NCI-H2196 treated with DMSO at 0.1 percent for 48 hours (cell line): Measurements from ENCODE around the gene SLC12A4.
A peak's percentile ranks its signal among the peaks of the same experiment; 100 is the strongest.

Experiments used
- DNase-seq: peaks from one replicate; lab custom pipeline; 2025; ENCODE audit not compliant: unreplicated experiment; lab: John Stamatoyannopoulos, UW

The SLC12A4 gene

DNA sequence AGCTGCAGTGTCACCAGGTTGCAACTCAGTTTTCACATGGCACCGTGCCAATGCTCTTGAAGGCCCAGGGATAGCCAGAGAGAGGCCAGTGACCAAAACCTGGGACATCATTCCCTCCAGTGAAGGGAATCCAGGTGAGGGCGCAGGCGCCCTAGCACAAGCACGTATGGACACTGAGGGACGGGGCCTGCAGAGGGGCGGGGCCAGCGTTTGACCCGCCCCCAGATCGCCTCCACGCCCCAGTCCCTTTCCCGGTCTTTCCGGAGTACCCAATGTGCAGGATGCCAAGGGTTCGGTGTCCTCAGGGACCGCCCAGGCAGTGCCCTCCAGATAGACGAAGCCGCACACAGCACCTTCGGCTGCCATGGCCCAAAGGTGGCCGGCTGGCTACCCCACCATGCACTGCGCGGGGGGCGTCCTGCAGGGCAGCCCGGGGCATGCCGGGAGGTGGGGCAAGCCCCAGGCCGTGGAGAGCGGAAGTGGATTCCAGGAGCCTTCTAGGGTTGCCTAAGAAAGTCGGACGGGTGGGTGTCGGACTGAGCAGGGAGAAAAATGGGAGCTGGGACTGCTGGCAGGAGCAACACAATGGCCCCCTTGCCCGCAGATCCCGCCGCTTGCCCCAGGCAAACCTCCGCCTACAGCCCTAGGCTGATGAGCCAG, 4.6 kb downstream of the SLC12A4 start:
- no peak for DNase-seq

DNA sequence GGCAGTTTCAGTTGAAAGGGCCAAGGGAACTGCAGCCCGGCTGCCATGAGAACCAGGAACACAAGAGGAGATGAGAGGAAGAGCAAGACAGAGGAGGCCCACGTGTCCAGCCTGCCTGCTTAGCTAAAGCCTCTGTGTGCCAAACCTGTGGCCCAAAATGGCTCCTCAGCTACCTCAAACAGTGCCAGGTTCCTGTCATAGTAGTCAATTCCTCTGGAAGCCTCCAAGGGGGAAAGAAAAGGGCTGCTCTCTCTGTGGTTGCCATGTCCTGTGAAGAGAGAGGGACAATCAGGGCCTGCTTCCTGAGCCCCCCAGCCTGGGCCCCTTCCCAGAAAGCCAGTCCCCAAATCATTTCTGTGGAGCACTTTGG, 5.2 kb downstream of the SLC12A4 start:
- no peak for DNase-seq

DNA sequence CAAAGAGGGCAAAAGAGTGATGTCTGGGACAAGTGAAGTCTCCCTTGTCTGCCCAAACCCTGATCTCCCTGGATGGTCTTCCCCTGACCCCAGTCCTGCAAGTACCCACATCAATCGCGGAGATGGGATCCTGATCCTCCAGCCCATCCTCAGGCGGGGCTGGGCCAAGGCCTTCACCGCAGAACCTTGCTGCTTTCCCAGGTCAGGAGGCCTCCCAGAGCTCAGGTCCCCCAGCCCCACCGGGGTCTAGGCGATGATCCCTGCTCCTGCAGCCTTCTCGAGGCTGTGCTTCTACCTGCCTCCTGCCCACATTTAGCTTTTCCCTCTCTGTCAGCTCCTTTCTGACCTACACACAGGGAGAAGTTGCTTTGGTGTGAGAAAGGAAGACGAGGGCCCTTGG, 6.3 kb downstream of the SLC12A4 start:
- DNase-seq = no peak

DNA sequence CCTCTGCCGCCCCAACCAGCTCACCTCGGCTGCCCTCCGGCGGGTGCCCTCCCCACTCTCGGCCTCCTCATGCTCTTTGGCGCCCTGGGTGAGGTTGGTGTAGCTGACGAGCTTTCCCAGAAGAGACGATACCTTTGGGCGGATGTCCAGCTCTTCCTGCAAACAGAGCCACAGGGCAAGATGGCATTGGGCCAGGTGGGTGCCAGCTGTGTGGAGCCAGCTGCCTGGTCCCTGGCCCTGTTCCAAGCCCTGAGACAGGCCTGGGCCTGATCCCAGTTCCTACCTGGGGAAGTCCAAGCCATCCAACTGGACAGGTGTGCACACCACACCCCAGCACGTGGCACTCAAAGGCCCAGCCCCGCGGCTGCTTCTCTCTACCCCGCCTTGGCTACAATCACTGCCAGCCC, 6.9 kb downstream of the SLC12A4 start:
- peak; percentile 89 for DNase-seq

DNA sequence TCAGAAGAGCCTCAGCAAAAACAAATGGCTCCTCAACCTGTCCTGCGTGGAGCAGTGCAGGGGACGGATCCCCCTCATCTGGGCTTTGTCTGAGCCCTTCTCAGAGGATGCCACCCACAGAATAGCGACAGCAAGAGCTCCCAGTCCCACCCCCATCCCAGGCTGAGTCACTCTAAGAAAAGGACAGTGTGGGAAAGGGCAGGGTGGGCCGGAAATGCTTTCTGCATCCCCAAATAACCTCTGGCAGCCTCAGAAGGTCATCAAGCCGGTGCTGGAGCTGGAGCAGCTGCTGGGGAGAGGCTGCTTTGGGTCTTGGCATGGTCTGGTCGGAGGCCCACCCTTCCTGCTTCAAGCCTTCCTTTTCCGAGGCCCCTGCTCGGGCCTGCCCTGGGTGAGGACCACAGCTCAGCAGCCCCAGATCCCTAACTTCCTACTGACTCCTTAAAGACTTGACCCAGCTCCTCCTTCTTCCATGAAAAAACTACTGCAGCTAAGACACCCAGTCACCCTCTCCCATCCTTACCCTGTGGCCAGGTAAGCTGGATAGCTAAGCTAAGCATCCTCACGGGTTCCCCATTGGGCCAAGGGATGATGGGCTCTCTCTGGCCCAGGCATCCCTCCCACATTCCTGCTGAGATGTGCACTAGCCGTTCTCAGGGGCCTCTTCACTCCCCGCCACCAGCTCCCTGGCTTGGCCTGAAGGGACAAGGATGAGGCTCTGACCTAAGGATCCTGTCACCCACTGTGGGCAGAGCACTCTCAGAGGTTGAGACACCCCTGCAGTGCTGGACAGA, 8.7 kb downstream of the SLC12A4 start:
- no peak for DNase-seq

DNA sequence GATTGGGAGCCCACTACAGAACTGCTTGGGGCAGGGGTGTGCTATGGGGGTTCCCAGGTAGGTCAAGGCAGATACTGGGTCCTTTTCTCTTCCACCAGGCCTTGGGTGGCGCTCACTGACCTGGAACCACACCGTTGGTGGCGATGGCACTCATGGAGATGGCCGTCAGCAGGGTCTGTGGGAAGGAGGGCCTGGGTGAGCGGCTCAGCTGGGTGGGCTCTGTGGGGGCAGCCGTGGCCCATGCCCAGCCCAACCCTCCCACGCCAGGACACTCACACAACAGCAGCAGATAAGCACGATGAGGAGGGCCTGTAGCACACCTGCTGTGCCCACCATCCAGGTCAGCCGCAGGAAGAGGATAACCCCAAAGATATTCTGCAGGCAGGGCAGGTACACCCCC, 10.8 kb downstream of the SLC12A4 start:
- DNase-seq = no peak

DNA sequence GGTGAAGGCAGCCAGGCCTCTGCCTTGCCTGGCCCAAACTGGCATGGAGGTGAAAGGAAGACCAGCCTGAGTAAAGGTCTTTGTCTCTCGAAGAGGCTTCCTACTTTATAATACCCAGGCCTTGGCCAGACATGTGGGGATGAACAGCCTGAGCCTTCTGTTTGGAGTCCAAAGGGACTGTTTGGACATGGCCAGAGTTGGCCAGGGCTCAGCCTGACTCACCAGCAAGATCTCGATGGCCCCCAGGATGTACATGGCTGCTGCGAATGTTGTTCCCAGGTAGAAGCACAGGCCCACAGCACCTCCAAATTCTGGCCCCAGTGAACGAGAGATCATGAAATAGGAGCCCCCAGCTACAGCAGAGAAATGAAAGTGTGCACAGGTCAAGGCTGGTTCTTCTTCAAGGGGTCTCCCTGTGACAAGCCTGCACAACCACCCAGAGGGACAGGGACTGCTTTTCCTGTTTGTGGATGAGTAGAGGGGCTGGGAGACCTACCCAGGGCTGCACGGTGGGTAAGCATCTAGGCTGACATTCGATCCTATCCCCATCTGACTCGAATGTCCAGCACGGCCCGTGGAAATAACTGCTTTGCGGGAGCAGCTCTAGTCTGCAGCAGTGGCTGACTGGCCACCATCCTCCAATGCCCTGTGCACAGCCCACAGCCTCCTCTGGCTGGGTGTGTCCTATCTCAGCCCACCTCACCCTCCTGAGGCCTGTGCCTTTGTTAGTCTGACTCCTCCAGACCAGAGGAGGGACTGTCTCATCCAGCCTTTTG, 13.8 kb downstream of the SLC12A4 start:
- DNase-seq = no peak

DNA sequence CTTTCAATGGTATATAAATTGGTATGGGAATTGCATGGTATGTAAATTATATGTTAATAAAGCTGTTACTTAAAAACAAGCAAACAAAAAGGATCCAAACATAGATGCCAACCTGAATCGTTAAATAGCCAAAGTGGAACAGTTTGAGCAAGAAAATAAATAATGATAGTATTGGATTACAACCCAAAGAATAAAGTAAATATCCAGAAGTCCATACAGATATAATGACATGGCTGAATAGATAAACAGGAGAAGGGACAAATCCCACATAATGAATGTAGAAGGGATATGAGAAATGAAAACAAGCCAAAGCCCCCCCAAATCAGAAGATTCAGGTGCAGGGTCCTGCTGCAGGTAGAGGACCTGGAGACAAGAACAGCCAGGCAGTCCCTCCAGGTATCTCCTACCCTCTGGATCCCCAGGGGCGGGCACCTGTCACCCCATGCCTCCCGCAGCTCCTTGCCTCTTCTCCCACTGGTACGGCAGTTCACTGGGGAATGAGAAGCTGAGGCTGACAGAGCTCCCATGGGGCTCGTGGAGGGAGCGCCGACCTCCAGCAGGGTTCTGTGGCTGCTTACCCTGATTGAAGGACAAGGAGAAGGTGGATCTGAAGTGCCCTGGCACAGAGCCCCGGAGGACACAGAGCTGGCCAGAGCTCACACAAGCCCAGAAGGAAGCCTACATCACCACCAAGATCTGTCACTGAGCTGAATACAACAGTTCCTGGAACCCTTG, 14.6 kb downstream of the SLC12A4 start:
- DNase-seq = no peak

DNA sequence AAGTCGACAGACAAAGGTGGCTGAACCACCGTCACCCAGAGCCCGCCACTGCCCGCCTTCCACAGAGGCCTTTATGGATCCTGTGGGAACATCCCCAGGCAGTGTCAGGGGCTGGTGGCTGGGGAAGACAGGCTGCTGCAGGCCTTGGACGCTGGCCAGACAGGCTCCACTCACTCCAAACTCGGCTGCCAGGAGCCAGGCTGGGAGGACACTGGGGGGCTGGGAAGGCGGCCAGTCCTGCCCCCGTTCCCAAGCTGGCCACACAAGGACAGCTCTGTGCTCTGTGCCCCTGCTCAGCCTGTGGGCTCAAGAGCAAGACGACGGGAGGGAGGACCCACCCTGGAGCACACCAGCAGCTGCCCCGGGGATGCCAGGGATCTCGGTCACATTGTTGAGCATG, 17.0 kb downstream of the SLC12A4 start:
- DNase-seq = no peak

DNA sequence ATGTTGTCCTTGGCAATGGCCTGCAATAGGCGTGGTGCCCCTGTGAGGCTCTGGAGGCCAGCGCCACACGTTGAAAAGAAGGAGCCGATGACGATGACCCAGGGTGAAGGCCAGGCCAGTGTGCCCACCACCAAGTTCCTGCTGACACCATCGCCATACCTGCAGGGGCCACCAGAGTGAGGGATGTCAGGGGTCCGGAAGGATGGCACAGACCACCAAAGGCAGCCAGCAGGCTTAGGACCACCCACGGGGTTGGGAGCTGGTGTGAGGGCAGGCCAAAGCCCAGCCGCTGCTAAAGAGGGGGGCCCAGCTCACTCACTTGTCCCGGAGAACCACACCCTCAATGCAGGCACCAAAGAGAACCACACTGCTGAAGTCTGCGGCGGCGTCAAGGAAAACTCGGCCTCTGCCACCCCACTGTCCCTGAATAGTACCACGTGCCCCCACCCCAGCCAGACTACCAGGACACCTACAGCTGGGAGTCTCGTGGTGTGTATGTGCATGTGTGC, 18.0 kb downstream of the SLC12A4 start:
- no peak for DNase-seq

DNA sequence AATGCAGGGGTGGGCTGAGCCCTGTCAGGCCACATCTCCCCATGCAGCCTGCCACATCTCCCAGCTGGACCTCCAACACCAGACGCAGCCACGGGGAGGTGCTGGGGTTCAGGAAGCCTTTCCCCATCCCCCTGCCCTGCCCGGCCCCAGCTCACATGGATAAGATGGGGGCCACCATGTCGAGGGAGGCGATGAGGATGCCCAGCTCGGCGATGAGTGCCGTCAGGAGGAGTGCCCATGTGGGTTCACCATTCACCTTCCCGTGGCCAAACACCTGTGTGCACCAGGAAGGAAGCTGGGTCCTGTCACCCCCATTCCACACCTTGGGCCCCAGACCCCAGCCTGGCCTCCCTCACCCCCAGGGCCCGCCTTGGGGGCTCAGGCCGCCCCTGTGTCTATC, 18.8 kb downstream of the SLC12A4 start:
- no peak for DNase-seq

DNA sequence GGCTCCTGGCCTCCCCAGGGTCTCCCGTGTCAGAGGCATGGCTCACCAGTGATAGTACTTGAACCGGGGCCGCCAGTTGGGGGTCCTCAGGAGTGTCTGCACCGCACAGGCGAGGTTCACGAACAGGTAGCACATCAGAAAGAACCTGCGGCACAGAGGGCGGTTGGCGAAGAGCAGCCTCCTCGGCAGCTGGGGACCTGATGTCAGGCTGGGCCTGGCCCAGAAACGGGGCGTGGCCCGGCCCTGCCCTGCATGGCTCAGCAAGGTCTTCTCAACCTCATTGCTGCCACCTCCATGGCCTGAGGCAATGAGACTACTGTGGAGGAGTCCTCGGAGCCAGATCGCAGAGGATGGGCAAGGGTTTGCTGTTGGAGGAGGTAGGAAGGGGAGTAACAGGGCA, 20.4 kb downstream of the SLC12A4 start:
- no peak for DNase-seq

DNA sequence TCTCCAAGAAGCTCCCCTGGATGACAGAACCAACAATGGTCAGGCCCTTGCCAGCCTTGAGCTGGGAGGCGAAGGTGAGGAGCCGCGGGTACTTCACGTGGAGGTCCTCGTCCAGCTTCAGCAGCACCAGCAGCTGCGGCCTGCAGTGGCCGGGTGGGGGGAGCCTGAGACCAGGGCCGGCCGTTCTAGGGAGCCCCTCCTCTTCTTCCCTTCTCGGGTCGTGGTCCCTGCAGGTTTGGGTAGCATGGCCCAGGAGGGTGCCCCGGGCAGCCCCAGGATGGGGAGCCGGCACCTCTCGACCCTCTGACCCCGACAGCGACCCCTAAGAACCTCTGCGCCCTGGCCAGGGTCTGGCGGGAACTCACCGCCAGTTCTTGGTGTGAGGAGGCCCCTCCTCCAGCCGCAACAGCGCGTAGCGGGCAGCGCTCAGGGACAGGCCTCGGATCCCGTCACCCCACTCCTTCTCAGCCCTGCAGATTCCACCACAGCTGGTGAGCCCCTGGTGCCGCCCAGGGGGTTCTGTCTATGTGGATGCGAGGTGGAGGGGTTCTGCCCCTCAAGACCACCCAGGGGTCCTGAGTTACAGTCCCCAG, 21.4 kb downstream of the SLC12A4 start:
- DNase-seq = no peak

DNA sequence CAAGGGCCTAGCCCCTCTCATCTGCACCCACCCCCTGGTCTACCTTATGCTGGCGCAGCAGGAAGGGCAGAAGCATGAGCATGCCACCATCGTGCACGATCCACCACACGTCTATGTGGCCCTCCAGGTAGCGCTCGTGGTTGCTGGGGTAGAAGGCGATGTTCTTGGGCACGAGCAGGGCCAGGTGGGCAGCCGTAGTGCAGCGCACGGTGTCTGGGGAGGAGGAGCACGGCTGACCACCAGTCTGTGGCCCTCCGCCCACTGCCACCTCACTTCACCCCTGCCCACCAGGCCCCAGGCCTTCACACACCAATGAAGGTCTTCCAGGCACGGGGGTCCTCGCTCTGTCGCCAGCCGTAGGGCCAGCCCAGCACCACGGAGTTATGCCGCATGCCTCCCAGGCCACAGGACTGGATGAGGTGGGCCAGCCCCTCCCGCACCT, 22.3 kb downstream of the SLC12A4 start:
- DNase-seq = no peak

DNA sequence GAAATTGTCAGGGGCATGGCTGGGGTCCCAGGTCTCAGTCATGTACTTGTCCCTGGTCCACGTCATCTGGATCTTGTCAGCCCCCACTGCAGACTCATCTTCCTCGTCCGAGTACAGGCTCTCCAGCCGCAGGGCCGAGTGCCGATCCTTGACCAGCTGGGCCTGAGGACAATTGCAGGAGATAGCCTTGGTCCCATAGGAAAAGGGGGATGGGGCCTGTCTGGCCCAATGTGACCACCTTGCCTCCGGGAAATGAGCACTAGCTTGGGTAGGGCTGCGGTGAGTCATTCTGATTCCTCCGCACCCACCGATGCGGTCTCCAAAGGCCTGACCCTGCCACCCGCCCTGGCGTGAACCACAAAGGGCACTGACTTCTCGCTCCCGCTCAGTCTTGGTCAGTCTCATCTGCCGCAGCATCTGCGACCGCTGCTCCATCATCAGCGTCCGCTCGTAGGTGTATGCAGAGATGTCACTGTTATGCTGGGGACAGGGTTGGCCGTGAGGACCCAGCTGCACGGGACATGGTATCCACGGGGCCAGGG, 23.0 kb downstream of the SLC12A4 start:
- DNase-seq = no peak

DNA sequence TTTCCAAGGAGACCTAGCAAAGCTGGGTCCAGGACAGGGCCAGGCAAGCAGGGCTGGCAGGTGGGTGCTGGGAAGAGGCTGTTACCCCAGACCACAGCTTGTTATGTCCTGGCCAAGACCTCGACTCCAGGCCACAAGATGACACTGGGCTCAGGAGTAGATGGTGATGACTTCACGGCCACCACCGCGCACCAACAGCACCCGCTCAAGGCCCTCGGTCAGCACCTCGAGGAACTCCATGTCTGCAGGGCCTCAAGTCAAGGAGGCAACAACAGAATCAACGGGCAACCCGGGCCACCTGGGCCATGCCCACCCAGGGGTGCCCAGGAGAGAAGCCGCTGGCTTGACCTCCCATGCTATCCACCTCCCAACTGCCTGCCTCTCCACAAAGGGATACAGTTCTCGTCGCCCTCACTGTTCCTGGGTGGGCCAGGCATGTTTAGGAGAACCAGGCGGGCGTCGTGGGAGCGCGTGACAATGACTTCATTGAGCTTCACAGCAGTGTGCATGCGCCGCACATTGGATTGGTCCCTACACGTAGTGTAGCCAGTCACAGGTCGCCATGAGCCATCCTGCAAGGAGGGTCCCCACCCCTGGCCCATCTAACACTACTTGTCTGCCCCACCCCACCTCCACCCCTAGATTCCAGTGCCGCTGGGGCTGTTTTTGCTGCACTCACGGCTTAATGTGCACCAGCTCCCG, 23.6 kb downstream of the SLC12A4 start:
- DNase-seq = no peak

DNA sequence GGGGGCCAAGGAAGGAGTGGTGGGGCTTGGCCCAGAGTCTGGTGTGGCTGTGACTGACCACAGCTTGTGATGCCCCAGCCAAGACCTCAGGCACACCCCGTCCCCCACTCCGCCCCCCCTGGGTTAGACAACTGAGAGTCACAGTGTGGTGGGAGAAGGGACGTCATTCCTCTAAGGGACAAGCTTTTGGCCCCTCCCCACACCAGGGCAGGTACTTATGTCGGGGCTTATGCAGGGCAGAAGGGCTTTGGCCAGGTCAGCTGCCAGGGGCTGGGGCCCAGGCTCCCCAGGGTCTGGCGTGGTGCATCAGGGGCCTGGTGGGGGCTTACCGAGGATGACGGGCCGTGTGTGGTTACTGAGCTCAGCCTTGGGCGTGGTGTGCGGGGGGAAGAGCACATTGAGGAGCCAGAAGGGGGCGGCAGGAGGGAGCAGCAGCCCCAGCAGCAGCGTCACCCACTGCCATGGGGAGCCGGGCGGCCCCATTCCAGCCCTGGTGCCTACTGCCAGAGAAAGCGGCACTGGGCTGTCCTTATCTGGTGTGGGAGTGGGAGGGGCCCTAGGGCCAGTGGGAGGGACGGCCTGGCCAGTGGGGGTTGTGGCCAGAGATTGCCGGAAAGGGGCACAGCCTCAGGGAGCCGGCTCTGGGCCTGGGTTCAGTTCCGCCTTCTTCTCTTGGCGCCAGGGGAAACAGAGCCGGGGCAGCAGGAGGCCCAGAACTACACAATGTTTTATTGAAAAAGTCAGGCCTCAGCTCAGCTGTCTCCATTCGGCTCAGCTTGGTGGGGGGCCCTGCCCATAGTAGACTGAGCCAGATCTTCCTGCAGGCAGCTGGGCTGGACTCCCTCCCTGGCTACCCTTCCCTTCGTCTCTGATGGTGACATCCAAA, 24.6 kb downstream of the SLC12A4 start, which contains the start of gene LCAT:
TSS of gene LCAT (minus strand) at position 502 of the 886 bp plus-strand sequence. CDS start at position 483, 19 bp downstream.
- DNase-seq = no peak

DNA sequence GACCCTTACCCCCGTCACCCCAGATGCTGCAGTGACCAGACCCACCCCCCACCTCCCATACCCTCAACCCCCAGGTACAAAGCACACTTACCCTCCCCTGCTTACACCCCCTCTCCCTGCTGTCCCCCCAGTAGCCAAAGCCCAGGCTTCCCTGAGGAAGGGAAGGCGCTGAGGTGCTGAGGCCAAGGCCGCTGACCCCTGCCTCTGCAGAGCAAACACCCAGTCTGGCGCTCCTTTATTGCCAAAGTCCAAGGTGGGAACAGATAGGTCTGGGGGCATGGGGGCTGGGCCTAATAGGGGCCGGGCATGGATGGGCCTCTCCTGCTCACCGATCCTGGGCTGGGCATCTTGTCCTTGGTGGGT, 25.2 kb downstream of the SLC12A4 start:
- no peak for DNase-seq
